Neural progenitor cell (in vitro differentiated cells): Measurements from ENCODE around the gene FGF11.

Experiments used
- EZH2 ChIP-seq: fragments of 200-600 bp; sonication (generic); IDR thresholded peaks from 2 replicates; pipeline ENCODE4 v1.6.1; 2017; ENCODE audit warnings: antibody characterized with exemption, mild to moderate bottlenecking, moderate library complexity
- EZH2phosphoT487 ChIP-seq: fragments of 200-600 bp; sonication (generic); IDR thresholded peaks from 2 replicates; pipeline ENCODE4 v1.6.1; 2017; ENCODE audit warnings: antibody characterized with exemption

DNA sequence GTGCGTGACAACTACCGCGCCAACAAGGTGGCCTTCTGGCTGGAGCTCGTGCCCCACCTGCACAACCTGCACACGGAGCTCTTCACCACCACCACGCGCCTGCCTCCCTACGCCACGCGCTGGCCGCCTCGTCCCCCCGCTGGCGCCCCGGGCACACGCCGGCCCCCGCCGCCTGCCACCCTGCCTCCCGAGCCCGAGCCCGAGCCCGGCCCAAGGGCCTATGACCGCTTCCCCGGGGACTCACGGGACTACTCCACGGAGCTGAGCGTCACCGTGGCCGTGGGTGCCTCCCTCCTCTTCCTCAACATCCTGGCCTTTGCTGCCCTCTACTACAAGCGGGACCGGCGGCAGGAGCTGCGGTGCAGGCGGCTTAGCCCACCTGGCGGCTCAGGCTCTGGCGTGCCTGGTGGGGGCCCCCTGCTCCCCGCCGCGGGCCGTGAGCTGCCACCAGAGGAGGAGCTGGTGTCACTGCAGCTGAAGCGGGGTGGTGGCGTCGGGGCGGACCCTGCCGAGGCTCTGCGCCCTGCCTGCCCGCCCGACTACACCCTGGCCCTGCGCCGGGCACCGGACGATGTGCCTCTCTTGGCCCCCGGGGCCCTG, 22.2 kb upstream of the FGF11 start:
- TF ChIP-seq EZH2phosphoT487, result no peak
- no peak for TF ChIP-seq EZH2
